ENCODE measurements around the gene ACKR1. TPM values are rescaled to one million over a fixed set of nuclear protein-coding genes. Genes with fewer than 3 reads are reported as not detected.
A peak's percentile ranks its signal among the peaks of the same experiment; 100 is the strongest.

Gene ACKR1
- total and polyA plus RNA-seq, 4 donors: 12.1 to 119 (median 53.1) TPM

GRCh38 chr1:159187033-159187432 is 17.6 kb upstream of the ACKR1 start:
- Histone ChIP-seq H3K27me3 (ENCODE audit: control insufficient read depth in 3 of 3, insufficient read depth in 3 of 3, low read length in 2 of 3) (peaks cover 0 to 28% (median 20%) of the 10 kb centered on the region in 3 donors), H3K4me3 (no peak overlapping the region), H3K27ac (ENCODE audit: low read depth in 1 of 2, low read length in 1 of 2) (no peak overlapping the region), H3K4me1 (ENCODE audit: control insufficient read depth in 5 of 5, insufficient read depth in 5 of 5, low read length in 5 of 5) (peaks cover 0 to 5% (median 0%) of the 10 kb centered on the region in 5 donors), H3K9ac (ENCODE audit: insufficient read depth in 1 of 2, low read length in 2 of 2) (no peak overlapping the region), H3K9me3 (ENCODE audit: control insufficient read depth in 4 of 4, insufficient read depth in 3 of 4, low read length in 3 of 4) (no peaks in the 10 kb centered on the region), H3K36me3 (ENCODE audit: control insufficient read depth in 4 of 4, insufficient read depth in 4 of 4, low read length in 4 of 4) (no peaks in the 10 kb centered on the region)
- no peak for DNase-seq
- WGBS, 2 donors: 37 to 49% methylated on average over 3 of the region's 3 CpGs
- ATAC-seq (ENCODE audit: insufficient read depth, low FRiP score): no peak
- TF ChIP-seq CTCF (IDR thresholded peaks at IDR 0.05; ENCODE audit: control extremely low read depth, extremely low read depth): no peak

- H3K27ac ChIP-seq (ENCODE audit: low read depth in 1 of 2, low read length in 1 of 2): no peak overlapping the region
- H3K9ac ChIP-seq (ENCODE audit: insufficient read depth in 1 of 2, low read length in 2 of 2): no peak overlapping the region
- DNase-seq: peak in 1 of 3 donors; percentile 48
- H3K9me3 ChIP-seq (ENCODE audit: control insufficient read depth in 4 of 4, insufficient read depth in 3 of 4, low read length in 3 of 4): no peaks in the 10 kb centered on the region
- H3K36me3 ChIP-seq (ENCODE audit: control insufficient read depth in 4 of 4, insufficient read depth in 4 of 4, low read length in 4 of 4): no peaks in the 10 kb centered on the region
- peaks cover 0 to 5% (median 0%) of the 10 kb centered on the region in 5 donors for H3K4me1 ChIP-seq (ENCODE audit: control insufficient read depth in 5 of 5, insufficient read depth in 5 of 5, low read length in 5 of 5)
- H3K27me3 ChIP-seq (ENCODE audit: control insufficient read depth in 3 of 3, insufficient read depth in 3 of 3, low read length in 2 of 3): peaks cover 0 to 28% (median 20%) of the 10 kb centered on the region in 3 donors
- ATAC-seq (ENCODE audit: insufficient read depth, low FRiP score): no peak
- WGBS, 2 donors: 25 to 33% methylated on average over 14 of the region's 14 CpGs
- no peak for TF ChIP-seq CTCF (IDR thresholded peaks at IDR 0.05; ENCODE audit: control extremely low read depth, extremely low read depth)
- H3K4me3 ChIP-seq: no peak overlapping the region
Measured at GRCh38 chr1:159187647-159188374, 16.9 kb upstream of the ACKR1 start.

GRCh38 chr1:159188375-159188788 is 16.3 kb upstream of the ACKR1 start:
- no peak overlapping the region for H3K27ac ChIP-seq (ENCODE audit: low read depth in 1 of 2, low read length in 1 of 2)
- WGBS, 2 donors: 1% methylated on average over 24 of the region's 24 CpGs
- no peak overlapping the region for H3K4me3 ChIP-seq
- peak; percentile 80 to 85 (median 82) for DNase-seq
- H3K9me3 ChIP-seq (ENCODE audit: control insufficient read depth in 4 of 4, insufficient read depth in 3 of 4, low read length in 3 of 4): no peaks in the 10 kb centered on the region
- ATAC-seq (ENCODE audit: insufficient read depth, low FRiP score): peak; percentile 75
- no peaks in the 10 kb centered on the region for H3K36me3 ChIP-seq (ENCODE audit: control insufficient read depth in 4 of 4, insufficient read depth in 4 of 4, low read length in 4 of 4)
- peaks cover 0 to 28% (median 20%) of the 10 kb centered on the region in 3 donors for H3K27me3 ChIP-seq (ENCODE audit: control insufficient read depth in 3 of 3, insufficient read depth in 3 of 3, low read length in 2 of 3)
- H3K4me1 ChIP-seq (ENCODE audit: control insufficient read depth in 5 of 5, insufficient read depth in 5 of 5, low read length in 5 of 5): peaks cover 0 to 5% (median 0%) of the 10 kb centered on the region in 5 donors
- no peak for TF ChIP-seq CTCF (IDR thresholded peaks at IDR 0.05; ENCODE audit: control extremely low read depth, extremely low read depth)
- no peak overlapping the region for H3K9ac ChIP-seq (ENCODE audit: insufficient read depth in 1 of 2, low read length in 2 of 2)
